OCI-LY7 (cell line): Measurements from ENCODE around the gene KLHL8. TPM values are rescaled to one million over a fixed set of nuclear protein-coding genes. Genes with fewer than 3 reads are reported as not detected.

Experiments
- BruUV-seq: library from RNA; stranded (reverse); fragments of 400-500 nt; replicated peaks from 2 replicates; lab custom pipeline; 2021; lab: Mats Ljungman, UMichigan
- CTCF ChIA-PET: fragments of 300-600 bp; sonication (Branson Sonifier 250); formaldehyde crosslinking; loops from one replicate; lab custom pipeline; 2022; ENCODE audit warnings: antibody characterized with exemption; ENCODE audit not compliant: unreplicated experiment; lab: Charles Lee
- POLR2A ChIA-PET: fragments of 300-600 bp; sonication (Branson Sonifier 250); formaldehyde crosslinking; loops from one replicate; lab custom pipeline; 2022; ENCODE audit warnings: antibody characterized with exemption; lab: Charles Lee
- DNase-seq: peaks from one replicate; pipeline ENCODE4 v3.0.0-alpha.2; 2015; ENCODE audit warnings: low spot score
- H2AFZ ChIP-seq: fragments of 200-600 bp; sonication (generic), shearing (Covaris generic); 2 replicates; pipeline ENCODE4 v1.6.1; 2014; ENCODE audit warnings: mild to moderate bottlenecking, antibody characterized with exemption, low read length, moderate library complexity
- H3K27ac ChIP-seq: fragments of 200-600 bp; sonication (generic); 2 replicates; pipeline ENCODE4 v1.5.1; 2014; ENCODE audit warnings: mixed run types, low read depth, mild to moderate bottlenecking, moderate library complexity, low read length, inconsistent platforms; ENCODE audit not compliant: poor library complexity, severe bottlenecking
- H3K36me3 ChIP-seq: fragments of 200-600 bp; sonication (generic); 2 replicates; pipeline ENCODE4 v1.6.1; 2014; ENCODE audit warnings: mild to moderate bottlenecking, antibody characterized with exemption, low read length, moderate library complexity, mixed read lengths; ENCODE audit not compliant: insufficient read depth
- H3K4me1 ChIP-seq: fragments of 200-600 bp; sonication (generic); 2 replicates; pipeline ENCODE4 v1.5.1; 2014; ENCODE audit warnings: mild to moderate bottlenecking, low read length; ENCODE audit not compliant: insufficient read depth, poor library complexity, severe bottlenecking
- H3K4me2 ChIP-seq: fragments of 200-600 bp; sonication (generic); 2 replicates; pipeline ENCODE4 v1.6.1; 2014; ENCODE audit warnings: mild to moderate bottlenecking, low read length
- H3K4me3 ChIP-seq: fragments of 200-600 bp; sonication (generic); 2 replicates; pipeline ENCODE4 v1.5.1; 2014; ENCODE audit warnings: mild to moderate bottlenecking, low read depth, low read length; ENCODE audit not compliant: poor library complexity, severe bottlenecking
- H3K79me2 ChIP-seq: fragments of 200-600 bp; sonication (generic); 2 replicates; pipeline ENCODE4 v1.6.1; 2016; ENCODE audit warnings: low read depth, mild to moderate bottlenecking, low read length, moderate library complexity, mixed read lengths; ENCODE audit not compliant: insufficient read depth
- H3K9me2 ChIP-seq: fragments of 200-600 bp; sonication (generic); 2 replicates; pipeline ENCODE4 v1.6.1; 2016; ENCODE audit warnings: mild to moderate bottlenecking, low read length, mixed read lengths; ENCODE audit not compliant: insufficient read depth
- H3K9me3 ChIP-seq: fragments of 200-600 bp; sonication (generic); 2 replicates; pipeline ENCODE4 v1.6.1; 2014; ENCODE audit warnings: mild to moderate bottlenecking, mixed run types, low read length, mixed read lengths
- H4K20me1 ChIP-seq: fragments of 200-600 bp; sonication (generic); 2 replicates; pipeline ENCODE4 v1.6.1; 2014; ENCODE audit warnings: mild to moderate bottlenecking, antibody characterized with exemption, low read length, moderate library complexity, mixed read lengths; ENCODE audit not compliant: insufficient read depth
- EZH2phosphoT487 ChIP-seq: fragments of 200-600 bp; sonication (generic); IDR thresholded peaks from 2 replicates; pipeline ENCODE4 v1.6.1; 2018; ENCODE audit warnings: low read depth, borderline replicate concordance, mild to moderate bottlenecking, mixed run types, antibody characterized with exemption, low read length, moderate library complexity, mixed read lengths
- intact Hi-C: fragments of 100-400 bp; cut with micrococcal nuclease; formaldehyde crosslinking; loops from one replicate; pipeline ENCODE4 v1.10.0; 2022; ENCODE audit not compliant: unreplicated experiment
- total RNA-seq, 2 experiments: library from RNA; depleted of rRNA in 1 of 2; stranded (reverse); fragments of >200 nt in 1 of 2; shearing (Covaris generic) in 1 of 2; gene quantifications; 2 replicates each; pipeline ENCODE4 v1.2.3, GENCODE V29; 2014 to 2022
- TF ChIP-seq, protein P1 (sequence below): fragments of 200-600 bp; sonication (generic); conservative IDR thresholded peaks from 2 replicates; pipeline ENCODE4 v1.5.1; 2014; ENCODE audit warnings: mild to moderate bottlenecking, antibody characterized with exemption, low read length, moderate library complexity, mixed read lengths

Gene KLHL8
- total RNA-seq, 2 experiments from 2014 or later: 9.0 to 23.4 TPM

- POLR2A ChIA-PET: interaction anchor here (0.5 to 1.1 kb wide), 5 partner anchors 22 to 230 kb away, joined by 3 to 6 read pairs (median 4); no protein-coding TSS in a partner anchor
- Histone ChIP-seq H2AFZ (no peak overlapping the region), H4K20me1 (no peaks in the 10 kb centered on the region), H3K4me1 (no peaks in the 10 kb centered on the region), H3K4me2 (no peak overlapping the region), H3K36me3 (peaks cover 67% of the 10 kb centered on the region), H3K27ac (no peak overlapping the region), H3K9me2 (no peaks in the 10 kb centered on the region), H3K79me2 (no peaks in the 10 kb centered on the region), H3K4me3 (no peak overlapping the region), H3K9me3 (no peaks in the 10 kb centered on the region)
- CTCF ChIA-PET: no interaction called here
- BruUV-seq: no TSS peak
- no peak for DNase-seq
- intact Hi-C loops: no loop called here
- TF ChIP-seq EZH2phosphoT487: no peak
- TF ChIP-seq, protein P1, sequence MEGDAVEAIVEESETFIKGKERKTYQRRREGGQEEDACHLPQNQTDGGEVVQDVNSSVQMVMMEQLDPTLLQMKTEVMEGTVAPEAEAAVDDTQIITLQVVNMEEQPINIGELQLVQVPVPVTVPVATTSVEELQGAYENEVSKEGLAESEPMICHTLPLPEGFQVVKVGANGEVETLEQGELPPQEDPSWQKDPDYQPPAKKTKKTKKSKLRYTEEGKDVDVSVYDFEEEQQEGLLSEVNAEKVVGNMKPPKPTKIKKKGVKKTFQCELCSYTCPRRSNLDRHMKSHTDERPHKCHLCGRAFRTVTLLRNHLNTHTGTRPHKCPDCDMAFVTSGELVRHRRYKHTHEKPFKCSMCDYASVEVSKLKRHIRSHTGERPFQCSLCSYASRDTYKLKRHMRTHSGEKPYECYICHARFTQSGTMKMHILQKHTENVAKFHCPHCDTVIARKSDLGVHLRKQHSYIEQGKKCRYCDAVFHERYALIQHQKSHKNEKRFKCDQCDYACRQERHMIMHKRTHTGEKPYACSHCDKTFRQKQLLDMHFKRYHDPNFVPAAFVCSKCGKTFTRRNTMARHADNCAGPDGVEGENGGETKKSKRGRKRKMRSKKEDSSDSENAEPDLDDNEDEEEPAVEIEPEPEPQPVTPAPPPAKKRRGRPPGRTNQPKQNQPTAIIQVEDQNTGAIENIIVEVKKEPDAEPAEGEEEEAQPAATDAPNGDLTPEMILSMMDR: no peak
These were observed 102.0 kb downstream of the KLHL8 start for GRCh38 chr4:87118421-87118820.

GRCh38 chr4:87117732-87118075 is 102.7 kb downstream of the KLHL8 start:
- Histone ChIP-seq H2AFZ (no peak overlapping the region), H3K9me3 (no peaks in the 10 kb centered on the region), H3K4me1 (no peaks in the 10 kb centered on the region), H3K4me3 (no peak overlapping the region), H3K9me2 (no peaks in the 10 kb centered on the region), H3K36me3 (peaks cover 74% of the 10 kb centered on the region), H3K4me2 (no peak overlapping the region), H4K20me1 (no peaks in the 10 kb centered on the region), H3K79me2 (no peaks in the 10 kb centered on the region), H3K27ac (no peak overlapping the region)
- POLR2A ChIA-PET: interaction anchor here (1.0 kb wide), 1 partner anchor 32 kb away, joined by 4 read pairs; no protein-coding TSS in a partner anchor
- CTCF ChIA-PET: no interaction called here
- intact Hi-C loops: no loop called here
- TF ChIP-seq, protein P1: no peak
- no peak for TF ChIP-seq EZH2phosphoT487
- BruUV-seq: no TSS peak
- no peak for DNase-seq

DNA sequence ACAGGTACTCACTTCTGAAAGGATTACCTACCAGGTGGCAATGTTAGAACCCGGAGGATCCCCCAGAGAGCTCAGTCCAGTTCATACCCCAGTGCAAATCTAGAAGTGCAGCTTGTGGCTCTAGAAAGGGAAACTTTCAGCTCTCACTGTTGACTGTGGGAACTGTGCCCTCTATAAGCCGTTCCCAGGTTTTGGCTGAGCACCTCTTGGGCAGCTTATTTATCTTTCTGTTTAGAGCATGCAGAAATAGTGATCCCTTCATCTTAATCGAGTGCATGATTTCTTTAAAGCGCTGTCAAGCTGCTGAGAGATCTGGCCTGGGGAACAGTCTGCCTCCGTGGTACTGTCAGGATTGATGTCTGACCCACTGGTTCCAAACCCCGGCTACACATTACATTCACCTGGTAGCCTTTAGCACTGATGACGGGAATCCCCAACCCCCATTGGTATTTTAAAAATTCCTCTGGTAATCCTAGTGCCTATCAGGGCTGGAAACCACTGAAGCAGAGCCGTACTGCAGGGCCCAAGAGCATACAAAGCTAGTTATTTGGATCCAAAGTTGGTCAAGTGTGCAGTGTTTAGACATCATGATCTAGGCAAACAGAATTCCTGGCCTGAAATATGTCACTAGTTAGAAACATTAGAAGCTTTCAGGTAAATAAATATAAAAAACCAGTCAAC is 103.2 kb downstream of the KLHL8 start:
- H3K9me3 ChIP-seq: no peaks in the 10 kb centered on the region
- no peaks in the 10 kb centered on the region for H3K9me2 ChIP-seq
- no peak overlapping the region for H3K4me3 ChIP-seq
- no peak overlapping the region for H3K27ac ChIP-seq
- DNase-seq: no peak
- H3K4me1 ChIP-seq: no peaks in the 10 kb centered on the region
- no peak overlapping the region for H3K4me2 ChIP-seq
- intact Hi-C loops: no loop called here
- CTCF ChIA-PET: no interaction called here
- H4K20me1 ChIP-seq: no peaks in the 10 kb centered on the region
- POLR2A ChIA-PET: interaction anchor here (0.5 to 1.0 kb wide), 2 partner anchors 33 to 100 kb away, joined by 4 to 6 read pairs; no protein-coding TSS in a partner anchor
- no TSS peak for BruUV-seq
- peaks cover 75% of the 10 kb centered on the region for H3K36me3 ChIP-seq
- no peaks in the 10 kb centered on the region for H3K79me2 ChIP-seq
- no peak for TF ChIP-seq EZH2phosphoT487
- TF ChIP-seq, protein P1: no peak
- no peak overlapping the region for H2AFZ ChIP-seq
